ENCODE data around the gene PPT1.

DNA sequence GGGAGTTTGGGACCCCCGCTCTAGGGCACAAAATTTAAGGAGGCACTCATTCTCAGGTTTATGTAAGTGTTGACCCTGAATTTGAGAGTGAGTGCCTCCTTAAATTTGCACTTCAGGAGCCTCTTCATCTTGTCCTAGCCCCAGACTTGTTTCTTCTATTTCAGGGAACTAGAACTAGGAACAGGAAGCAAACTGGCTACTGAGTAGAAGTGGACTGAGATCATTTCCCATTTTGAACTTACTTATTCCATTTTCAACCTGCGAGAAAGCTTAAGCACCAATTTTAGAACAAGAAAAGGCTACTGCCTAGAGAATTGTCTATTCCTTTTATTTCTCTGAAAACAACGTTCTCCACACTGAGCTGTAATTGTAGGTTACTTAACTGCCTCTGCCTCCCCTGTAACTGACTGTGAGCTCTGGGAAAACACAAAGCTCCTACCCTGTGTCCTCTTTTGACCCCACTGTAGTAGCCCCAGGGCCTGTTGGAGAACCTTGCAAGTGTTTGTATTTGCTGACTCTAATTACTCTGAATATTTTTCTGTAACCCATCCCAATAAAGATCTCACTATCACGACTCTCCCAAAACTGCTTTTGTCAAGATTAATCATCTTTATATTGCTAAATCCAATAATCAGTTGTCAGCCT, 2.5 kb downstream of the PPT1 start:
- TF ChIP-seq, protein P1, sequence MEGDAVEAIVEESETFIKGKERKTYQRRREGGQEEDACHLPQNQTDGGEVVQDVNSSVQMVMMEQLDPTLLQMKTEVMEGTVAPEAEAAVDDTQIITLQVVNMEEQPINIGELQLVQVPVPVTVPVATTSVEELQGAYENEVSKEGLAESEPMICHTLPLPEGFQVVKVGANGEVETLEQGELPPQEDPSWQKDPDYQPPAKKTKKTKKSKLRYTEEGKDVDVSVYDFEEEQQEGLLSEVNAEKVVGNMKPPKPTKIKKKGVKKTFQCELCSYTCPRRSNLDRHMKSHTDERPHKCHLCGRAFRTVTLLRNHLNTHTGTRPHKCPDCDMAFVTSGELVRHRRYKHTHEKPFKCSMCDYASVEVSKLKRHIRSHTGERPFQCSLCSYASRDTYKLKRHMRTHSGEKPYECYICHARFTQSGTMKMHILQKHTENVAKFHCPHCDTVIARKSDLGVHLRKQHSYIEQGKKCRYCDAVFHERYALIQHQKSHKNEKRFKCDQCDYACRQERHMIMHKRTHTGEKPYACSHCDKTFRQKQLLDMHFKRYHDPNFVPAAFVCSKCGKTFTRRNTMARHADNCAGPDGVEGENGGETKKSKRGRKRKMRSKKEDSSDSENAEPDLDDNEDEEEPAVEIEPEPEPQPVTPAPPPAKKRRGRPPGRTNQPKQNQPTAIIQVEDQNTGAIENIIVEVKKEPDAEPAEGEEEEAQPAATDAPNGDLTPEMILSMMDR (IDR thresholded peaks at IDR 0.05): no peak
- TF ChIP-seq POLR2A (IDR thresholded peaks at IDR 0.05): no peak
